AG09309 (cell line): ENCODE measurements around the gene BEST3.
A peak's percentile ranks its signal among the peaks of the same experiment; 100 is the strongest.

Experiments
- DNase-seq: peaks from one replicate; pipeline ENCODE4 v3.0.0-alpha.2; 2010; ENCODE audit warnings: low read depth
- H3K4me3 ChIP-seq: 2 replicates; pipeline ENCODE4 v1.5.1; 2011; ENCODE audit warnings: mild to moderate bottlenecking, low read depth, low read length, moderate library complexity; ENCODE audit not compliant: control insufficient read depth
- CTCF ChIP-seq: IDR thresholded peaks from 2 replicates; pipeline ENCODE4 v1.5.1; 2011; ENCODE audit warnings: mild to moderate bottlenecking, low read depth, low read length, inconsistent platforms; ENCODE audit not compliant: insufficient read depth, control insufficient read depth; ENCODE audit errors: missing control alignments

BEST3 gene

GRCh38 chr12:69645031-69645430 lies 54.1 kb downstream of the BEST3 start:
- H3K4me3 ChIP-seq: no peak overlapping the region
- TF ChIP-seq CTCF: no peak
- DNase-seq: no peak

GRCh38 chr12:69644511-69644910 lies 54.6 kb downstream of the BEST3 start:
- no peak for DNase-seq
- no peak for TF ChIP-seq CTCF
- H3K4me3 ChIP-seq: no peak overlapping the region

- no peak for TF ChIP-seq CTCF
- H3K4me3 ChIP-seq: no peak overlapping the region
- DNase-seq: no peak
Measured at GRCh38 chr12:69642531-69642930, 56.6 kb downstream of the BEST3 start.

GRCh38 chr12:69641546-69641945 lies 57.6 kb downstream of the BEST3 start:
- DNase-seq: no peak
- H3K4me3 ChIP-seq: no peak overlapping the region
- no peak for TF ChIP-seq CTCF

- H3K4me3 ChIP-seq: no peak overlapping the region
- DNase-seq: no peak
- TF ChIP-seq CTCF: peak; percentile 91
Measured at GRCh38 chr12:69639400-69640016, 59.6 kb downstream of the BEST3 start.

GRCh38 chr12:69633061-69633460 lies 66.0 kb downstream of the BEST3 start:
- TF ChIP-seq CTCF: peak; percentile 8
- no peak overlapping the region for H3K4me3 ChIP-seq
- DNase-seq: no peak

- peak; percentile 36 for TF ChIP-seq CTCF
- DNase-seq: no peak
- no peak overlapping the region for H3K4me3 ChIP-seq
Measured at GRCh38 chr12:69630191-69630590, 68.9 kb downstream of the BEST3 start.
